ENCODE results near the gene COL1A2.

GRCh38 chr7:94400643-94401427 is 6.1 kb downstream of the COL1A2 start:
- TF ChIP-seq ZNF121 (CRISPR knock-in tag; IDR thresholded peaks at IDR 0.05) (no peak), CTCF (CRISPR knock-in tag; IDR thresholded peaks at IDR 0.05) (no peak), JUNB (CRISPR knock-in tag; IDR thresholded peaks at IDR 0.05; ENCODE audit: borderline replicate concordance) (no peak), SAFB2 (CRISPR knock-in tag; IDR thresholded peaks at IDR 0.05; ENCODE audit: borderline replicate concordance, low read depth) (no peak), YY1 (IDR thresholded peaks at IDR 0.05; ENCODE audit: insufficient read depth, insufficient replicate concordance, low read depth, low read length) (no peak), RFX1 (IDR thresholded peaks at IDR 0.05) (no peak), PRDM4 (CRISPR knock-in tag; IDR thresholded peaks at IDR 0.05; ENCODE audit: borderline replicate concordance) (no peak), CERS6 (CRISPR knock-in tag; IDR thresholded peaks at IDR 0.05) (no peak), NFE2L1 (CRISPR knock-in tag; IDR thresholded peaks at IDR 0.05; ENCODE audit: borderline replicate concordance) (no peak), ZNF138 (CRISPR knock-in tag; IDR thresholded peaks at IDR 0.05; ENCODE audit: low read depth) (no peak), POLR2A (IDR thresholded peaks at IDR 0.05; ENCODE audit: insufficient read depth in 1 of 2, low read depth in 2 of 2, low read length in 2 of 2) (no peak)
